NCI-H1436 (cell line): Measurements from ENCODE around the gene CRTC3.
"Not testable (repeated sequence)": the region's sequence is repeated elsewhere in the genome, so short reads cannot be mapped to it uniquely, and the experiment has no call there.

ENCODE experiments used
- DNase-seq: peaks from one replicate; lab custom pipeline; 2025; lab: John Stamatoyannopoulos, UW

Gene CRTC3

GRCh38 chr15:90677807-90678790, 148.4 kb downstream of the CRTC3 start:
- DNase-seq, result no peak

DNA sequence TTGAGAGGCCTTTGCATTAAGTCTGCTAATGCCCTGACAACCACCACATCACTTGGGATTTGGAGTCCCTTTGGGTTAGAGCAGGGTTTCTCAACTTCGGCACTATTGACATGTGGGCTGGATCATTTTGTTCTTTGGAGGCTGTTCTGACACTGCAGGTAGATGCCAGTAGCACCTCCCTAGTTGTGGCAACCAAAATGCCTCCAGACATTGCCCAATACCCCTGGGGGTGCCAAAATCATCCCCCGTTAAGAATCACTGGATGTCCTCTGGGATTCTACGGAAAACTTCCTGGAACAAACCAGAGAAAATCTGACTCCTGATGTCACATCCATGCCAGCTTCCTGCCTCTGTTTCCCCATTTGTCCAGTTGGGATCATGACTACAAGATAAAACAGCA, 150.2 kb downstream of the CRTC3 start:
- no peak for DNase-seq

DNA sequence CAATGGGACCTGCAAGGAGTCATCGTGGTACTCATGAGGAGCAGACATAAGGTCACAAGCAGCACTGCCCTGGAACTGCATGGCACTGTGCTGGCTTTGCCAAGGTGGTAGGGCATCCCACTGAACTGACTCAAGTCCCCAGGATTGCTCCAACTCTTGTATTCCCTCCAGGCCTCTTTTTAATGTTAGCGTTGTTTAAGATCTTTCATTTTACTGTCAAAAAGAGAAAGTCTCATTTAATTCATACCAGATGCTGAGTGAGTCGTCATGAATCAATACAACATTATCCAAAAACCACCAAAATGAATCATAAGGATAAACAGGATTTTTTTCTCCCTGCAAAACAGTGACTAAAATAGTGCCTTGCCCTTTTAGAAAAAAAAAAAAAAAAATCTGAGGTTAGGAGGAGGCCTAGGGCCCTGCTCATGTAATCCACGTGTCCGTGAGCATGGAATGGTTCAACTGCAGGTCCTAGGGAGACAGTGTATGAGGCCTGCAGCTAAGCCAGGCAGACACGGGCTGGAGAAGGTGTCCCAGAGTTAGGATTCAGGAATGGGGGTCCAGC, 150.7 kb downstream of the CRTC3 start:
- no peak for DNase-seq

DNA sequence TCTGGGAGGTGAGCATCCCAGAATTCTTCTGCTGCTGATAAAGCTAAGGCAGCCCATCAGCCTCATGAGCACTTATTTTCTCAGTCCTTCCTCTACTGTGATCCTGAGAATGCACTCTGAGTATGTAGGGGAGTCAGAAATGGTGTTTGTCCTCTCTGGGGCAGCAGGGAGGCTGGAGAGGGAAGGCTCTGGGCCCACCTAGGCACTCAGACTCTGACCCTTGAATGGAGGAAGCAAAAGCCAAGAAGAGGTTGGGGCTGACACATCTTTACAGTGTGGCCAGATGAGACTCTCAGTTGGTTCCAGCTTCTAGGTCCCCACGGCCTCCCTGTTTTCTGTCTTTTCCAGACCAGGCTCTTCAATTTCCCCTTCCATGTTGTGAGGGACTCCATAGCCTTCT, 151.3 kb downstream of the CRTC3 start:
- no peak for DNase-seq

- no peak for DNase-seq
These were observed 151.8 kb downstream of the CRTC3 start for GRCh38 chr15:90681480-90681879.

GRCh38 chr15:90683371-90683770, 153.6 kb downstream of the CRTC3 start:
- DNase-seq, result no peak

GRCh38 chr15:90683876-90684275, 154.2 kb downstream of the CRTC3 start:
- no peak for DNase-seq

DNA sequence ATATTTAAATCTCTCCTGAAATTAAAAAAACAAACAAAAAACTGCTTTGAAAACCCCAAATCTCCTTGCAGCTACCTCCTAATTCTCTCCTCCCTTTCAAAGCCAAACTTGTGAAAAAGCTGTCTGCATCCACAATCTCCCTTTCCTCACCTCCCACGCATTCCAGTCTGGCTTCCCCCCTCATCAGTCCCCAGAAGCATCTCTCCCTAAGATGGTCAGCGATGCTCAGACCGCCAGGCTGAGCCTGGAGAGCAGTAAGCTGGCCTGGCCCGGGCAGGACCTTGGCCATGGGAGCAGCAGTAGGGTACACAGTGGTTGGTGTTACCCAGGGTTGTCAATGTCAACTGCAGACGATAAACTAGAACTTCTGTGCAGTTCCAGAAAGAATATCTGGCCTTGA, 154.6 kb downstream of the CRTC3 start:
- DNase-seq, result no peak

- DNase-seq, result no peak
These were observed 156.1 kb downstream of the CRTC3 start for GRCh38 chr15:90685591-90686434.

DNA sequence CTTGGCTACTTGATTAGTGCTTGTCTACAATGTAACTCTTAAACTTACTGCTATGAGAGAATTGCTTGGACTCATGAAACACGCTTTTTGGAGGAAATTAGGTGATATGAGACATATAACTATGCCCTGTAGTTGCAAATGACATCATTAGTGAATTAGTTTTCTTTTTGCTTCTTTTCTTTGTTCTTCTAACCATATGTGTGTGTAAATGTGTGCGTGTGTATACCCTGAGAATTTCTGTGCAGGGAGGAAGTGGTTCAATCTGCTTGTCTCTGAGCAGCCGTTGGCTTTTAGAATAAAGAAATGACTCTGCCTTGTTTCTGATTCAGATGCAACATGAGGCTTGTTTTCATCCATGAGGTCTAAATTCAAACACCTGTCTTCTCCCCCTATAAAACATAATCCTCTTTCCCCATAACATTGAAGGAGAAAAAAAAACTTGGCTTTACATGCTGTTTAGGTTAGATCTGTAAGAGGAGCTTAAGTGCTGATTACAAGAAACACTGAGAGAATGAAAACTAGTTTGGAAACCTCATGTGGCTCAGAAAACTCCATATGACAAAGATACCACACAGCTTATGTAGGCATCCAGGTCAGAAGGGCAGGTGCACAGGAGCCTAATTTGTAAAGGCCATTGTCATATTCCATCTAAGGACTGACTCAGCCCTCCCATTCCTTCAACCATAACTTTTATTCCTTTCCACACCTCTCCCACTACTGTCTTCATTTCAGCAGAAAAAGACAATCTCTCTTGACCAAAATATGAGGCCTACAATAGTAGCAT, 156.9 kb downstream of the CRTC3 start:
- DNase-seq, result no peak

- not testable (repeated sequence) for DNase-seq
These were observed 159.7 kb downstream of the CRTC3 start for GRCh38 chr15:90689326-90689961.

GRCh38 chr15:90690585-90690984, 160.9 kb downstream of the CRTC3 start:
- no peak for DNase-seq

DNA sequence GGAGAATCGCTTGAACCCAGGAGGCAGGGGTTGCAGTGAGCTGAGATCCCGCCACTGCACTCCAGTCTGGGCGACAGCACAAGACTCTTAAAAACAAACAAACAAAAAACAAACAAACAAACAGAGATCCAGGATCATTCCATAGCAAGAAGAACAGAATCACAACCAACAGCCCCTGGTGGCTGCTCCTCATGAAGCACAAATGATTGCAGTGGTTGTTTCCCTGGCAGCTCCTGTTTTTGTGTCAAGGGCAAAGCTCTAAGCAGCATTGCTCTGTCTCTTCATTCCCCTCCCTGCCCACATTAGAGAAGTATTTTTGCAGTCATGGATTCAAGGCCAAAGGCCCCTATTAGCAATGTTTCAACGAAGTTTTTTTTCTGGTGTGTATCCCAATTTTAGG, 161.6 kb downstream of the CRTC3 start:
- DNase-seq, result no peak

DNA sequence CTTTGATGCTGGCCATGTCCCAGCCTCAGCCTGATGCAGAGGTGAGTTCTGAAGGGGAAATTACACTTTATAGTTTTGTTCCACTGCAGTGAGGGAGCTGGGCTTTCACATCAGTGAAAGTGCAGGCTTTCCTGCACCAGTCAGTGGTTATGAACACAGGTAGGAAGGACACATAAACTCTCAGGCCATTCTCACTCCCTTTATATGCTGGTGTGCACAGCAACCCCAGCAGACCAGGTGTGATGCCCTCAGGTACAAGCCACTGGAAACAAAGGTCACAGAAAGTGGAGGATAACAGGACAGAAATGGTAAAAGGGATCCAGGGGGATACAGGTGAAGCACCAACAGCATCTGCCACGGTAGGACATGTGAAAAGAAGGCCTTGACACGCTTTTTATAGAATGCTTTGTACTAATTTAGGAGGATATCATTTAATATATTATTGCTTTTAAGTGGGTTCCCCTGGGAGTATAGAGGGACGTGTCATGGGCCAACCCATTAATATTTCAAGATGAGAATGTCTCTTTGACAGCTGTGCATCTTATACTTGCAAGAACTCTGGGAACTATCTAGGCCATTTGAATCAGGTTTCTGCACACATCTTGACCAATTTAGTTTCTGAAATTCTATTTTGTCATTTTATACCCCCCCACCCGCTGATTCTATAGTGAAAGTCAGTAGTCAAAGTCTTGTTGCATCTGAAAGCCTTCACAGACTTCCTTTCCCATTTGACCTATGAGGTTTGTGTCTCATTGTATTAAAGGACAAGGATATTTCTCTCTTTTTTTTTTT, 162.5 kb downstream of the CRTC3 start:
- no peak for DNase-seq
